ENCODE data around the gene MCEMP1.
A peak's percentile ranks its signal among the peaks of the same experiment; 100 is the strongest.

The MCEMP1 gene, protein sequence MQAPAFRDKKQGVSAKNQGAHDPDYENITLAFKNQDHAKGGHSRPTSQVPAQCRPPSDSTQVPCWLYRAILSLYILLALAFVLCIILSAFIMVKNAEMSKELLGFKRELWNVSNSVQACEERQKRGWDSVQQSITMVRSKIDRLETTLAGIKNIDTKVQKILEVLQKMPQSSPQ

DNA sequence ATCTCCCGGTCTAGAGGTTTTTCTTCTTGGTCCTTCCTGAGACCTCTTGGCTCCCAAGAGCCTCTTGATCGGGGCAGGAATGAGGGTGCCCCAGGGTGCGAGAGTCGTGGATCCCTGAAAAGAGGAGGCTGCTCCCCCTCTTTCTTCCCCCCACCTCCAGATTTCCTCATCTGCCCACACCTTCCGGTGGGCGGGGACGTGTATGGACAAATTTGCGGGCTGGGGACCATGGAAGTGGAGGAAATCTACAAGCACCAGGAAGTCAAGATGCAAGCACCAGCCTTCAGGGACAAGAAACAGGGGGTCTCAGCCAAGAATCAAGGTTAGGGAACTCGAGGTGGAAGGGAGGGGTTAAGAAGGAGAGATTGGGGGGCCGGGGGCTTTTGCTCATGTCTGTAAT, at the start of gene MCEMP1:
MCEMP1 (plus strand) TSS at position 237 of the 400 bp plus-strand sequence; CDS start at position 268, 31 bp downstream.
- no peak for DNase-seq

DNA sequence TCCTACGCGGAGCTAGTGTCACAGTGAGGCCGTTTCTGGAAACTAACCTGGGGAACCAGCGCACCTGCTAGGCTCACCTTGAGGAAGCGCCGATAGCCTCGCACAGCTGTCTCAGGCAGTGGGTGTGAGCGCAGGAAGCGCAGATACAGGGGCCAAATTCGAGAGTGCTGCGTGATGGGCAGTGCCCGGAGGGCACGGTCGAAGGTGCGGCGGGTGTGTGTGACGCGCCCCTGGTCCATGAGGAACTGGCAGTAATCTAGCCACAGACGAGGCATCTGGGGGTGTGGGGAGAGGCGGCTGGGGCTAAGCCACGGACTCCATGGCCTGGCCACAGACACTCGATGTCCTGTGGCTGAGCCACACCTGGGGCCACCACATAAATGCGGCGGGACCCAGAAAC, 49.7 kb upstream of the MCEMP1 start:
- no peak for DNase-seq

DNA sequence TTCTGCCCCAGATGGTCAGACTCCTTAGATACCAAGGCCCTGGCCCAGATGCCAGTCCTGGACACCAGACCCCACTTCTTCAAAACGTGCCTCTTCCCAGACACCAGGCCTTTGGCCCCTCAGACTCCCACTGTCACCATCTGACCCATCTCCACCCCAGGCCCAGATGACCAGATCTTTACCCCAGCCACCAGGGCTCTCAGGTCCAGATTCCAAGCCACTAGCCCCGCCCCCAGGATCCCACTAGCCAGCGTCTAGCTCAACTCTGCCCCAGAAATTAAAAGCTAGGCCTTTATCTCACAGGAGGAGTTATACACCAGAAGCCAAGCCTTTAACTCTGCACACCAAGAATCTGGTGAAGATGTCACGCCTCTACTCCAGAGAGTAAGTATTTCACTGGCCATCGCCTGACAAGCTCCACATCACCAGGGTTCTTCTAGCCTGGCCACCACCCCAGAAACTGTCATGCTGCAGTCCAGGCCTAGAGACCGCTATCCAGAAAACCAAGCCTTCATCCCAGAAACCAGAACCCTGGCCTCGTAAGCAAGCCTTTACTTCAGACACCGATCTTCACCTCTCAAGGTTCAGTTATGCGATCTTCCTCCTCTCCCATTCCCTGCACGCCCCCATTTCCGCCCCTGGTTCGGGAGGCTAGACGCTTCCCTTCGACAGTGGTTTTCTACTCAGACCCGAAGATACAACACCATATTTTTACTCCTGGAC, 48.1 kb upstream of the MCEMP1 start:
- DNase-seq = no peak

DNA sequence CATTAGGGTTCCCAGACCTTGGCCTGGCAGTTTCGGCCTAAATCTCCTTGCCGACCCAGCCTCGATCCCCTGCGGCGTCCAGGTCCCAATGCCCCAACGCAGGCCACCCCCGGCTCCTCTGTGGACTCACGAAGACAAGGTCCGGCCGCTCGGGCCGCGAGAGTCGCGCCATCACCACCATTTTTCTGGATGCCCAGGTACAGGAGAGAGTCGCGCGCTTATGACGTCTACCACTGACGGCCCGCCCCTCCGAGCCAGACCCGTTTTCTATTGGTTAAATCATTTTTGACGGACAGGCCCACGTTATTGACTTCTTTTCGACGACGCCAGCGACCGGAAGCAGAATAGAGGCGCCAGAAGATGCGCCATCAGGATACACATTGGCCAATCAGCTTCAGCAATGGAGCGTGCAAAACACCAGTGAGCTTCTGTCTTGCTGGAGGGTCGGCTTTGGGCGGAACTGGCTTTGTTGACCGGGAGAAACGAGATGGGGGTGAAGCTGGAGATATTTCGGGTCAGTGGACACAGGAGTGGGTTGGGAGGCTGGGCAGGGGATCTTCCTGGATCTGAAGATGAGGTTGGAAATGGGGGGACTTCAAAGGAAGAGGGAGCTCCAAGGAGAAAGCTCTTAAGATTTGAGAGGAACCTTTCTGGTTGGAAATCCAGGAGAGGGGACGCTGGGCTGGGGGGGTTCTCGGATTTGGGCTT, 47.4 kb upstream of the MCEMP1 start, which contains the start of the genes PET100 and XAB2:
PET100 (plus strand) TSS at position 447 of the 708 bp plus-strand sequence; CDS start at position 488, 41 bp downstream.
XAB2 (minus strand) TSS at position 199 of the 708 bp plus-strand sequence; CDS start at position 181, 18 bp downstream.
- DNase-seq = peak; percentile 76

DNA sequence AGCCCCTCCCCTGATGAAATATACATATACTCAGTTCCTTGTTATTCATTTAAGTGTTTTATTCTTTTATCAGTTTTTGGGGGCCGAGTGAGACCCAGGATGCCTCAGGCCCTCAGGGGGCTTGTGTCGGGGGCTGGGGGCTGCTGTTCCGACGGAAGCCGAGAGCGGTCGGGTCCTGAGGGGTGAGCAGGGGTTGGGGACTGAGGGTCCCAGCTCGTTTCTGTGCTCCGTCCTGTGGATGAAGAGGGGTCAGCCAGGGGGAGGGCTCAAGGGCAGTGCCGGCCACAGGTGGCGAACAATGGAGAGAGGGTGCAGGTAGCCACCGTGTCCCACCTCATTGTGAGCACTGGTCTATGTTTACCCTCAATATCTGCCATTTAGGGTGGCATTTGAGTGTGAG, 45.3 kb upstream of the MCEMP1 start:
- DNase-seq = no peak

DNA sequence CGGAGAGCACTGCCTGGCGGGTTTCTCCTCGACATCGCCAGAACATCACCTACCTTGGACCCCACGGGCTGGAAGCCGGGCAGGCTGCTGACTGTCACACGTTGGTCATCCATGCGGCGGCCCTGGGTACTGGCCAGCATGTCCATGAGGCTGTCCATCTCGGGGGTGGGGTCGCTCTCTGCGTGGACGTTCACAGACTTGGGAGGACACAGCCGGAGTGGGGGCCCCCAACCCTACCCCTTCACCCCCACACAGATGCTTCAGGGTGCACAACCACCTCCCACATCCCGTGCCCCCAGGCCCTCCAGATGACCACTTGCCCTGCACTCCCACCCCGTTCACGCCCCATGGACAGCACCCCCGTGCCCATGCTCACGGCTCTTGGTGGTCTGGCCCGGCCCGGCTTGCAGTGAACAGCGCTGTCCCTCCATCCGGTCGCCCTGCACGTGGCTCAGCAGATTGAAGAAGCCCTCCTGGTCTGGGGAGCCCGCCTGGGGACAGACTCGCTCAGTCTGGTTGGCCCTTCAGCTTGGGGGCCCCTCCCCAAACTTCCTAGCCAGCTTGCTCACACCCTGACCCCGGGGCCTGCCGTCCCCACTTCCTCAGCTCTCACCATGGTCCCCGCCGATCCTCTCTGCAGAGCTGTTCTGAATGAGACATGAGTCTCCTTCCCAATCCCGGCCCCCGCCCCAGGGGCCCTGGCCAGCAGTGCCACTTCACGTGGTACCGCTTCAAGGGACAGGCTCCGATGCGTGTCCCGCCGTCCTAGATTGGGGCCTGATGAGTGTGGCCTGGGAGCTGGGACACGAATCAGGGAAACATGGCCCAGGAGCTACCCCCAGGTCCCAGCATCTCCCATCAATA, 44.3 kb upstream of the MCEMP1 start:
- no peak for DNase-seq

DNA sequence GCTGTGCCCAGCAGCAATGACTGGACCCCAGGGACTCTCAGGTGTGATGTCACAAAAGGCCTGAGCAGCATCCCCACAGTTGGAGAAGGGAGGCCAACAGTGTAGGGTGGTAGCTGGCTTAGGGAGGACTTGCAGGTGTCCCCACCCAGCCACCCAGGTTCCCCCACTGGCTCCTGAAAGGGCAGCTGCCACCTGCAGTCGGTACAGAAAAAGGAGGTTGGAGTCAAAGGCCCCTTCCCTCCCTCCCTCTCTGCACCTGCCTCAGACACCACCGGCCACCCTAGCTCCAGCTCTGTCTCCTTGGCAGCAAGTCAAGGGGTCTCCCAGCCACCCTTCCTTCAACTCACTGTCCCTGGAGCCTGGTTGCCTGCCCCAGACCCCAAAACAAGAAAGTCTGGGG, 43.2 kb upstream of the MCEMP1 start, which contains the start of gene PCP2:
PCP2 (minus strand) TSS at position 22 of the 400 bp plus-strand sequence. CDS start 262 bp downstream, outside the sequence.
- no peak for DNase-seq

DNA sequence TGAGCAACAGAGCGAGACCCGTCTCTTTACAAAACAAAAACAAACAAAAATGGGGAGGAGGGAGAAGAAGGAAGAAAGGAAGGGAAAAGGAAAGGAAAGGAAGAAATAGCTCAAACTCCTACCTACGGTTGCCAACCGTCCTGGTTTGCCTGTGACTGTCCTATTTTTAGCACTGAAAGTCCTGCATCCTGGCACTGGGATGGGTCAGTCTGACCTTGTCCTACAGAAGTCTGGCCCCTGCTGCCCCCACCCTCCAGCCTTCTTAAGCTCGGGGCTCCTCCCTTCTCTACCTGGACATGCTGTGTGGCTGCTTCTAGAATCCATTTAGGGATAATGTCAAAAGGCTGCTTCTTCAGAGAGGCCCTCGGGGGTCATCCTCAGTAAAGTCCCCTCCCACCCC, 41.2 kb upstream of the MCEMP1 start:
- no peak for DNase-seq

DNA sequence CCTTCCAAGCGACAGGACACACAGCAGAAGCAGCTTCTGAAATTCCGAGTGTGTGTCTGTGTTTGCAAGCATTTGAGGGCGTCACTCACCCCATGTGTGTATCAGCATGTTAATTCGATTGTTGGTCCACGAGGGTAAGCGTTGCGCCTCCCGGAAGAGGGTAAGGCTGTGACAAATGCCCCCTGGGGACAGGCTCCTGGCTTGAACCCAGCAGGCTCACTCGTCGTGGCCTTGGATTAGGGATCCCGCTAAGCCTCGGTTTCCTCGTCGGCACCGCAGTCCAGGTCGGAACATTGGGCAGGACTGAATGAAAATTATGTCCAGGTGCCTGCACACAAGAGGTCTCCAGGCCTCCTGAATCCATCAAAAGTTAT, 40.6 kb upstream of the MCEMP1 start:
- no peak for DNase-seq

DNA sequence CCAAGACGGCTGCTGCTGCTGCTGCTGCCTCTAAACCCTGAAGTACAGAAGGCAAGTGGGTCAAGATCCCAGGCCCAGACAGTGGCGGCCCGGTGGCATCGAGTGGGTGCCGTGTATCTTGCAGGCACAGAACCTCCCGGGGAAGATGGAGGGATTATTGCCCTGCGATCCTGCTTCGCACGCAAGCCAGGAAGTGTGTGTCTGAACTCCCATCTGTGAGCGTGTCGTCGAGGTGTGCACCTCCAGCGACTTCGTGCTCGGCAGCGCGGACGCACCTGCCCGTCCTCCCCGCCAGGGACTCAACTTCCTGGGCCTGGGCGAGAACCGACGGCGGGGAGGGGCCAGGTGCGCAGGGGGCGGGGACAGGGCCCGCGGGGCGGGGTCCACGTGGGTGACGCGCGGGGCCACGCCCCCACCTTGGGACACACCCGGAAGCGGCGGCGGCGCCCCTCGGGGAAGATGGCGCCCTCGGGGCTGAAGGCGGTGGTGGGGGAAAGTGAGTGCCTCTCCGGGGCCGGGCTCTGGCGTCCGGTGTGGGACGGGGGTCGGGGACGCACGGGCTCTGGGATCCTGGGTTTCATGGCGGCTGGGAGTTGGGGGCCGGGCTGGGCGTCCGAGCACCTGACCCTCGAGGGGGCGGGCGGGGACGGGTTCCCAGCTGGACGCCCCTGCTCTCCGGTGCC, 40.1 kb upstream of the MCEMP1 start, which contains the start of gene STXBP2:
STXBP2 (plus strand) TSS at position 420 of the 683 bp plus-strand sequence; CDS start at position 460, 40 bp downstream.
- DNase-seq = no peak

DNA sequence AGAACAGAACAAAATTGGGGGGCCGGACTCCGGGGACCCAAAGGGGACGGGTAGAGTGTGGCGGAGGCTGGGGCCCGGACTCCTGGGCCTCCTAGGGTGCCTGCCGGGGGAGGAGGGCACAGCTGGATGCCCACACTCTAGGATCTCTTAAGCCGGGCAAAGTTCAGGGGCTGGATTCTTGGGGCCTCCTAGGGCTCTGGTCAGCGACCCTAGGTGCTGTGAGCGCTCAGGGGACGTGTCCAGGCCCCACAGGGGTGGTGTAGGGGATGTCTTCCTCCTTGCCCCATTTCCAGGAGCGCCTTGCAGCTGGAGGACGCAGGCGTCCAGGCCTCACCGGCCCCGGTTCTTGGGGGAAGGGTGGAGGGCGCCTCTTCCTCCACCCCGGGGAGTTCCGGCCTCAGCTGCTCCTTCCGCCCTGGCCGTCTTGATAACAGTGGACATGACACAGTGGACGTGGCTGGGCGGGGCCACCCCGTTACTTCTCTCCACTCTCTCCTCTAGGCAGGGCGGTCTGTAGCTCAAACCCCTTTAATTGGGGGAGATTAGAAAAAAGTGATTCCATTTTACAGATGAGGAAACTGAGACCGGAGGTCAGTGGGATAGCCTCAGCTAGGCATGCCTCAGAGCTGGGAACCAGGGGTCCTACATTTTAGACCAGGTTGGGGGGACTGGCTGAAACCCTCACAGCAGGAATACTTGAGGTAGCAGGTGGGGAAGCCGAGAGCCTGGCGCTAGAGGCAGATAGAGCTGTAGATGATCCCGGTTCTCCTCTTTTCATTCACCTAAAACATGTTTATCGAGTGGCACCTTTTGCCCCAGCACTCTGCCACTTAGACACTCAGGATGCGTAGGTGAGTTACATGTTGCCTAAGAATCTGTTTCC, 39.3 kb upstream of the MCEMP1 start:
- DNase-seq = no peak

DNA sequence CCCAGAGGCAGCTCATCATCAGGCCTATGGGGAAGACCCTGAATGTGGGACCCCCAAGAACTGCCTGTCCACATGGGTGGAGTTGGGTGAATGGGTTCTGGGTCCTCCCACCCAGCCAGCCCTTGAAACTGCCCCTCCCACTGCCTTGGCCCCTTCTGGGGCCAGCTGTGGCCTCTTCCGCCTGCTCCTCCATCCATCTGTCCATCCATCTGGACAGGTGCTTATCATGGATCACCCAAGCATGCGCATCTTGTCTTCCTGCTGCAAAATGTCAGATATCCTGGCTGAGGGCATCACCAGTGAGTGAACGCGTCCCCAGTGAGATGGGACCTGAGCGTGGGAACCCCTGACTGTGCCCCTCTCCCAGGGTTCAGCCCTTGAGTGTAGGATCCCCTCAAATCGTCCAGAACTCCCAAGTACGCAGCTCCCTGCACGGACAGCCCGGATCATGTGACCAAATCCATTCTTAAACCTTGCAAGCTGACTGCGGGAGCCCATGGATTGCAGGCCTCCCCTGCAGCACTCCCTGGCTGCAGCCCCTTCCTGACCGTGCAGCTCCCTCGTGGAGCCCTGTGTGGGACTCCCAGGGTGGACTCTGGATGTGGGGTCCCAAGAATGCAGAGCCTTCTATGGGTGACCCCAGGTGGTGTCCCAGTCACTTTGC, 38.0 kb upstream of the MCEMP1 start:
- no peak for DNase-seq

DNA sequence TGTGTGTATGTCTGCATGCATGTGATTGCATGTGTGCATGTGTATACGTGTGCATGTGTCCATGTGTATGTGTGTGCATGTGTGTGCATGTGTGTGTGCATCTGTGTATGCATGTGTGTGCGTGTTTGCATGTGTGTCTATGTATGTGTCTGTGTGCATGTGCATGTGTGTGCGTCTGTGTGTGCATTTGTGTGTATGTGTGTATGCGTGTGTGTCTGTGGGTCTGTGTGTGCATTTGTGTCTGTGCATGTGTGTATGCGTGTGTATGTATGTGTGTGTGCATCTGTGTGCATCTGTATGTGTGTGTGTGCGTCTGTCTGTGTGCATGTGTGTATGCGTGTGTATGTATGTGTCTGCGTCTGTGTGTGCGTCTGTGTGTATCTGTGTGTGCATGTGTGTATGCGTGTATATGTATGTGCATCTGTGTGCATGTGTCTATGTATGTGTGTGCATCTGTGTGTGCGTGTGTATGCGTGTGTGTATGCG, 37.0 kb upstream of the MCEMP1 start:
- no peak for DNase-seq

DNA sequence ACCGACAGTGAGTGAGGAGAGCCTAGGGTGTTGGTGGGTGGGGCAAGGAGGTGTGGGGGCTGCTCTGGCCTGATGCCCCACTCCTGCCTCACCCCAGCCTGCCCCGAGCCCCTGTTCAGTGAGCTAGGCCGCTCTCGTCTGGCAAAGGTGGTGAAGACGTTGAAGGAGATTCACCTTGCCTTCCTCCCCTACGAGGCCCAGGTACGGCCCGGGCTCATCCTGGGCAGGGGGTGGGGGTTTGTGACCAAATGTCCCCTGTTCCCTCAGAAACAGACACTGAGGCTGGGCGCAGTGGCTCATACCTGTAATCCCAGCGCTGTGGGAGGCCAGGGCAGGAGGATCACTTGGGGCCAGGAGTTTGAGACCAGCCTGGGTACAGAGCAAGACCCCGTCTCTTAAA, 36.1 kb upstream of the MCEMP1 start:
- no peak for DNase-seq

DNA sequence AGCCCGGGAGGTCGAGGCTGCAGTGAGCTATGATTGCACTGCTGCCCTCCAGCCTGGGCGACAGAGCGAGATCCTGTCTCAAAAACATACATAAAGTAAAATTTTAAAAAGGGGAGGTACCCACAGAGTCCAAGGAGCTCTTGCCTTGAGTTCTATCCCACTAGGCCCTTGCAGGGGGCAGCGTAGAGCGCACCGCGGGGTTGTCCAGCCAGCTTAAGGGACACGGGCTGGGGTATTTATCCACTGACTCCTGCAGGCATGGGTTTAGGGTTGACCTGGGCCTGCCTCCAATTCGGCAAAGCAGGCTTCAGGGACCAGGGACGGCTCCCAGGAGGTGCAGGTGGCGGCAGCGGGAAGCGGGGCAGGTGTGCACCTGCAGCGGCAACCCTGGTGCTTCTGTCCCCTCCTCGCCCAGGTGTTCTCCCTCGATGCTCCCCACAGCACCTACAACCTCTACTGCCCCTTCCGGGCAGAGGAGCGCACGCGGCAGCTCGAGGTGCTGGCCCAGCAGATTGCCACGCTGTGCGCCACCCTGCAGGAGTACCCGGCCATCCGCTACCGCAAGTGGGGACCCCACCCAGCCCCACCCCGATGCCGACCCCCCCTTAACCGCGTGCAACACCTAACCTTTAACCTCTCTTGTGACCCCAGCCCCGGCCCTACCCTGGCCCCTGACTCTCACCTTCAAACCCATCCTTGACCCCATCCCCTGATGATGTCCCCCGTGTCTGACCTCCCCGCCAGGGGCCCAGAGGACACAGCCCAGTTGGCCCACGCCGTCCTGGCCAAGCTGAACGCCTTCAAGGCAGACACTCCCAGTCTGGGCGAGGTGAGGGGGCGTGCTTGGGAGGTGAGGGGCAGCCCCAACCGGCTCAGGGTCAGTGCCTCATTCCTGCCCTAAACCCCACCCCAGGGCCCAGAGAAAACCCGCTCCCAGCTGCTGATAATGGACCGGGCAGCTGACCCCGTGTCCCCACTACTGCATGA, 35.3 kb upstream of the MCEMP1 start:
- no peak for DNase-seq

DNA sequence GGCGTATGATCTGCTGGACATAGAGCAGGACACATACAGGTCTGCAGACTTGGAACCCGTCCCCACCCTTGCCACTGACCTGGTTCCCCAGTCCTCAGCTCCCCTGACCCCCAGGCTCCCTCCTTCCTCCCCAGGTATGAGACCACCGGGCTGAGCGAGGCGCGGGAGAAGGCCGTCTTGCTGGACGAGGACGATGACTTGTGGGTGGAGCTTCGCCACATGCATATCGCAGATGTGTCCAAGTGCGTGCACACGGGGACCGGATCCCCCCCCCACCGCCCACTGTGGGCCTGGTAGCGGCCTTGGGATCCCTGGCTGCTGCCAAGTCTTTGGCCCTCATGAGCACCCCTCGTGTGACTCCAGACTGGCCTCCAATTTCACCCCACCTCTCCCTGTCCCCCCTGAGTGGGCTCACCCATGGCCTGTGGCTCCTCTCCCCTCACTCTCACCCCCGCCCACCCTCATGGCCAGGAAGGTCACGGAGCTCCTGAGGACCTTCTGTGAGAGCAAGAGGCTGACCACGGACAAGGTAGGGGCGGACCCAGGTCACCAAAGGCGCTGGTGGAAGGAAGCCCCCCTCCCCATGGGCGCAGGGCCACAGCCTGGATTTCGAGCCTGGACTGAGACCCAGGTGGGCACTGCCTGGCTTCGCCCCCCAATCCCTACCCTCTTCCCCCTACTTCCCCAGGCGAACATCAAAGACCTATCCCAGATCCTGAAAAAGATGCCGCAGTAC, 34.4 kb upstream of the MCEMP1 start:
- DNase-seq = no peak

DNA sequence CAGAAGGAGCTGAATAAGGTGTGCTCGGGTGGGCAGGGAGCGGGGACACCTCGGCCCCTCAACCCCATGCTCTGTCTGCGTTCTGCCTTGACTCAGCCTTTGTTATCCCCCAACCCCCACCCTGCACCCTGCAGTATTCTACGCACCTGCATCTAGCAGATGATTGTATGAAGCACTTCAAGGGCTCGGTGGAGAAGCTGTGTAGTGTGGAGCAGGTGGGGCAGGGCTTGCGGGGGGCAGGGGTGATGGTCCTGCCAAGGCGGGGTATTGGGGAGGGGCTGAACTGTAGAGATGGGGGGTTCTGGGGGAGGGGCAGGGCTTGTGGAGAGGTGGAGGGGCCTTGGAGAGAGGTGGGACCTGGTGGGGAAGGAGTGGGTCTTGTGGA, 33.9 kb upstream of the MCEMP1 start:
- DNase-seq = no peak

All from cortex of kidney (tissue), 1 donor.